Gastrocnemius medialis (tissue), 4 donors: ENCODE results near the gene TCTN2. TPM values are rescaled to one million over a fixed set of nuclear protein-coding genes. Genes with fewer than 3 reads are reported as not detected.

ENCODE experiments used
- ATAC-seq, 2 donors: fragments of 150-250 bp; one replicate each; pipeline ENCODE4 v1.9.1; 2016
- DNase-seq, 2 donors: peaks; one replicate each; pipeline ENCODE4 v3.0.0-alpha.2; 2019
- H3K27ac ChIP-seq, 4 donors: fragments of 200-600 bp; sonication (generic); 1 replicate in 1 of 4; 2 replicates in 3 of 4; pipeline ENCODE4 v1.5.1; 2016 to 2018; ENCODE audit warnings: mild to moderate bottlenecking in 2 of 4, moderate library complexity in 1 of 4
- H3K27me3 ChIP-seq, 3 donors: fragments of 200-600 bp; sonication (generic) in 2 of 3; 1 replicate in 1 of 3; 2 replicates in 2 of 3; pipeline versions ENCODE4 v1.5.1 to v1.6.0; 2016 to 2019; ENCODE audit warnings: mild to moderate bottlenecking in 1 of 3, moderate library complexity in 1 of 3
- H3K36me3 ChIP-seq, 2 donors: fragments of 200-600 bp; sonication (generic) in 1 of 2; one replicate each; pipeline ENCODE4 v1.5.1; 2017 to 2018
- H3K4me1 ChIP-seq, 2 donors: fragments of 200-600 bp; sonication (generic) in 1 of 2; one replicate each; pipeline ENCODE4 v1.5.1; 2016 to 2017; ENCODE audit warnings: mild to moderate bottlenecking in 2 of 2
- H3K4me3 ChIP-seq, 4 donors: fragments of 200-600 bp; sonication (generic) in 3 of 4; 1 replicate in 1 of 4; 2 replicates in 3 of 4; pipeline ENCODE4 v1.5.1; 2016 to 2019; ENCODE audit warnings: mild to moderate bottlenecking in 2 of 4
- H3K9me3 ChIP-seq, 3 donors: fragments of 200-600 bp; sonication (generic) in 2 of 3; 1 replicate in 1 of 3; 2 replicates in 2 of 3; pipeline ENCODE4 v1.5.1; 2016 to 2019
- CTCF ChIP-seq, 5 experiments: fragments of 450-650 bp in 3 of 5; fragments of 200-600 bp in 2 of 5; sonication (generic) in 2 of 5; IDR thresholded peaks in 4 of 5; conservative IDR thresholded peaks in 1 of 5; 1 replicate in 4 of 5; 2 replicates in 1 of 5; pipeline ENCODE4 v1.5.1; 2016 to 2019; ENCODE audit warnings: antibody characterized with exemption in 5 of 5, mild to moderate bottlenecking in 3 of 5, moderate library complexity in 3 of 5
- POLR2A ChIP-seq, 2 donors: fragments of 450-650 bp; IDR thresholded peaks; one replicate each; pipeline ENCODE4 v1.6.1; 2017; ENCODE audit warnings: antibody characterized with exemption in 2 of 2, mild to moderate bottlenecking in 2 of 2, moderate library complexity in 2 of 2
- in situ Hi-C, 4 donors: fragments of 200-750 bp; cut with MboI; loops; one replicate each; pipeline versions ENCODE4 v1.15.0 to v1.8.0; 2017; ENCODE audit warnings: low sequenced_read_pairs in 4 of 4
- intact Hi-C: fragments of 100-400 bp; cut with DNase I; formaldehyde crosslinking; loops from one replicate; pipeline ENCODE4 v1.15.1; 2023; ENCODE audit warnings: low total_unique reads
- total RNA-seq, 4 donors: library from RNA; depleted of rRNA; stranded (reverse); fragments of >200 nt; gene quantifications; one replicate each; pipeline versions ENCODE4 v1.1.0 to v1.2.3, GENCODE V29; 2016

TCTN2 gene
- total RNA-seq, 4 donors from 2014 or later: 1.2 to 5.0 (median 1.6) TPM

- Histone ChIP-seq H3K4me1 (peaks cover 27 to 28% of the 10 kb centered on the region in 2 donors), H3K27me3 (no peaks in the 10 kb centered on the region), H3K36me3 (peaks cover 0 to 3% of the 10 kb centered on the region in 2 donors), H3K27ac (no peak overlapping the region), H3K9me3 (no peaks in the 10 kb centered on the region), H3K4me3 (peak overlapping the region in 2 of 4 donors; percentile 95 to 98)
- DNase-seq (no peak), ATAC-seq (no peak)
- in situ Hi-C loops: no loop called here
- intact Hi-C loops: loop anchor here (2.0 to 5.0 kb wide), 3 partner anchors 43 to 347 kb away; partner anchors contain the start of genes CCDC92, TCTN2 and ZNF664
- TF ChIP-seq POLR2A (IDR thresholded peaks at IDR 0.05): no peak
- no peak for TF ChIP-seq CTCF (IDR thresholded peaks at IDR 0.05 in 4 of 5, conservative IDR thresholded peaks at IDR 0.05 in 1 of 5)
Observed at GRCh38 chr12:123713823-123714585, 43.1 kb downstream of the TCTN2 start.

- Histone ChIP-seq H3K4me1 (peaks cover 27 to 28% of the 10 kb centered on the region in 2 donors), H3K27ac (no peak overlapping the region), H3K9me3 (no peaks in the 10 kb centered on the region), H3K4me3 (no peak overlapping the region), H3K36me3 (peaks cover 0 to 15% of the 10 kb centered on the region in 2 donors), H3K27me3 (no peaks in the 10 kb centered on the region)
- TF ChIP-seq POLR2A (IDR thresholded peaks at IDR 0.05) (no peak), CTCF (IDR thresholded peaks at IDR 0.05 in 4 of 5, conservative IDR thresholded peaks at IDR 0.05 in 1 of 5) (no peak)
- in situ Hi-C loops (no loop called here), intact Hi-C loops (no loop called here)
- ATAC-seq (no peak), DNase-seq (no peak)
Observed at GRCh38 chr12:123715195-123715594, 44.3 kb downstream of the TCTN2 start.

GRCh38 chr12:123717350-123717749 is 46.4 kb downstream of the TCTN2 start:
- Histone ChIP-seq H3K4me1 (peaks cover 23 to 27% of the 10 kb centered on the region in 2 donors), H3K36me3 (peaks cover 0 to 24% of the 10 kb centered on the region in 2 donors), H3K27me3 (no peaks in the 10 kb centered on the region), H3K27ac (no peak overlapping the region), H3K9me3 (no peaks in the 10 kb centered on the region), H3K4me3 (no peak overlapping the region)
- no peak for ATAC-seq
- DNase-seq: no peak
- TF ChIP-seq POLR2A (IDR thresholded peaks at IDR 0.05): no peak
- TF ChIP-seq CTCF (IDR thresholded peaks at IDR 0.05 in 4 of 5, conservative IDR thresholded peaks at IDR 0.05 in 1 of 5): no peak
- intact Hi-C loops: no loop called here
- in situ Hi-C loops: no loop called here

DNA sequence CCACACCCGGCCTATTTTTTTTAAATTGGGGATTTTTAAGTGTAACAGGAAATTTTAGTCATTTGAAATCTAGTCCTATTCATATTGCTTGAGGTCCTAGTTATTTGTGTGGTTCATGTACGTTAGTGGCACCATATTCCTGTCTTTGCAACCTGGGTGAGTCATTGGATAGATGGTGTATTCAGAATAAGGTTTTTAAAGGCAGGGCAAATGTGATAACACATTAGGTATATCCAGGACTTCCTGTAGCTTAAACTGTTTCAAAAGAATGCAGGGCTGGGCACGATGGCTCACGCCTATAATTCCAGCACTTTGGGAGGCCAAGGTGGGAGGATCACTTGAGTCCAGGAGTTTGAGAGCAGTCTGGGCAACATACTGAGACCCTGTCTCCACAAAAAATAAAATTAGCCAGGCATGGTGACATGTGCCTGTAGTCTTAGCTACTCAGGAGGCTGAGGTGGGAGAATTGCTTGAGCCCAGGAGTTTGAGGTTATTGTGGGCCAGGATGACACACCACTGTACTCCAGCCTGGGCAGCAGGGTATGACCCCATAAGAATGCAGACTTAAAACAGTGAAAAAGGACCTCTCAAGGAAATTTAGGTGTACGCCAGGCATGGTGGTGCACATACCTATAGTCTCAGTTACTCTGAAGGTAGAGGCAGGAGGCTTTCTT is 49.4 kb downstream of the TCTN2 start:
- H3K9me3 ChIP-seq: no peaks in the 10 kb centered on the region
- no peak overlapping the region for H3K27ac ChIP-seq
- H3K4me1 ChIP-seq: peaks cover 1 to 2% of the 10 kb centered on the region in 2 donors
- no peak for TF ChIP-seq CTCF (IDR thresholded peaks at IDR 0.05 in 4 of 5, conservative IDR thresholded peaks at IDR 0.05 in 1 of 5)
- no peak for TF ChIP-seq POLR2A (IDR thresholded peaks at IDR 0.05)
- ATAC-seq (no peak), DNase-seq (no peak)
- no peaks in the 10 kb centered on the region for H3K27me3 ChIP-seq
- intact Hi-C loops: no loop called here
- peaks cover 3 to 43% of the 10 kb centered on the region in 2 donors for H3K36me3 ChIP-seq
- no peak overlapping the region for H3K4me3 ChIP-seq
- in situ Hi-C loops: no loop called here
